Body of pancreas (tissue), 4 donors: ENCODE measurements around the gene FOXS1.

Experiments
- CTCF ChIP-seq, 7 experiments: fragments of 450-650 bp in 4 of 7; fragments of 200-600 bp in 3 of 7; sonication (generic) in 3 of 7; IDR thresholded peaks; one replicate each; pipeline ENCODE4 v1.5.1; 2016 to 2019; ENCODE audit warnings: antibody characterized with exemption in 7 of 7
- POLR2A ChIP-seq, 3 donors: fragments of 450-650 bp; IDR thresholded peaks; one replicate each; pipeline ENCODE4 v1.6.1; 2016; ENCODE audit warnings: antibody characterized with exemption in 3 of 3, mild to moderate bottlenecking in 2 of 3

- TF ChIP-seq CTCF (IDR thresholded peaks at IDR 0.05) (no peak), POLR2A (IDR thresholded peaks at IDR 0.05) (no peak)
Measured at GRCh38 chr20:31842471-31843157, 2.8 kb downstream of the FOXS1 start.
